ENCODE results near the gene CEP112.
"Not testable (repeated sequence)": the region's sequence is repeated elsewhere in the genome, so short reads cannot be mapped to it uniquely, and the experiment has no call there.

The CEP112 gene

DNA sequence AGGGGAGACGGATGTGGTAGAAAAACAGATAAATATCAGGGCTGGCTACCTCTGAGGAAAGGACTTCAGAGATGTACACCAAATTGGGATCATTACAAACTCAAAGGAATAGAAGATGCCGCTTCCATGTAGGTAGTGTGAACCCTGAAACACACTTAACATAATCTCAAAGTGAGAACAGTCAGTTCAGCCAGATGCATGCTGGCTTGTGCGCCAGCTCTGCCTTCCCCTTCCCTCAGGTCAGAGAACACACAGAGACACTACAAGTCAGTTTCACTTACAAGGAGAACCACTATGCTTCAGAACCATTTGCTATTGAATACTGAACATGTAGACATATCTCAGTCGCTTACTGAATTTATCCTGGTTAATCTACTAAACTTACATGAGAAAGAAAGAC lies 454.5 kb downstream of the CEP112 start:
- Histone ChIP-seq H3K9ac (no peak overlapping the region), H3K4me2 (no peak overlapping the region), H3K36me3 (ENCODE audit: insufficient read depth) (no peaks in the 10 kb centered on the region), H3K27me3 (ENCODE audit: insufficient read depth, low read depth) (no peaks in the 10 kb centered on the region), H3K4me1 (ENCODE audit: low read depth, poor library complexity, severe bottlenecking) (no peaks in the 10 kb centered on the region), H3K4me3 (IDR thresholded peaks at IDR 0.05; ENCODE audit: insufficient read depth, low read depth, low read length) (no peak overlapping the region), H2AFZ (ENCODE audit: low read depth) (no peak overlapping the region), H3K27ac (no peak overlapping the region), H4K20me1 (ENCODE audit: insufficient read depth) (no peaks in the 10 kb centered on the region), H3K79me2 (ENCODE audit: insufficient read depth, low read depth) (no peaks in the 10 kb centered on the region)
- TF ChIP-seq, protein P1, sequence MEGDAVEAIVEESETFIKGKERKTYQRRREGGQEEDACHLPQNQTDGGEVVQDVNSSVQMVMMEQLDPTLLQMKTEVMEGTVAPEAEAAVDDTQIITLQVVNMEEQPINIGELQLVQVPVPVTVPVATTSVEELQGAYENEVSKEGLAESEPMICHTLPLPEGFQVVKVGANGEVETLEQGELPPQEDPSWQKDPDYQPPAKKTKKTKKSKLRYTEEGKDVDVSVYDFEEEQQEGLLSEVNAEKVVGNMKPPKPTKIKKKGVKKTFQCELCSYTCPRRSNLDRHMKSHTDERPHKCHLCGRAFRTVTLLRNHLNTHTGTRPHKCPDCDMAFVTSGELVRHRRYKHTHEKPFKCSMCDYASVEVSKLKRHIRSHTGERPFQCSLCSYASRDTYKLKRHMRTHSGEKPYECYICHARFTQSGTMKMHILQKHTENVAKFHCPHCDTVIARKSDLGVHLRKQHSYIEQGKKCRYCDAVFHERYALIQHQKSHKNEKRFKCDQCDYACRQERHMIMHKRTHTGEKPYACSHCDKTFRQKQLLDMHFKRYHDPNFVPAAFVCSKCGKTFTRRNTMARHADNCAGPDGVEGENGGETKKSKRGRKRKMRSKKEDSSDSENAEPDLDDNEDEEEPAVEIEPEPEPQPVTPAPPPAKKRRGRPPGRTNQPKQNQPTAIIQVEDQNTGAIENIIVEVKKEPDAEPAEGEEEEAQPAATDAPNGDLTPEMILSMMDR (conservative IDR thresholded peaks at IDR 0.05; ENCODE audit: low read depth, low read length), result no peak

DNA sequence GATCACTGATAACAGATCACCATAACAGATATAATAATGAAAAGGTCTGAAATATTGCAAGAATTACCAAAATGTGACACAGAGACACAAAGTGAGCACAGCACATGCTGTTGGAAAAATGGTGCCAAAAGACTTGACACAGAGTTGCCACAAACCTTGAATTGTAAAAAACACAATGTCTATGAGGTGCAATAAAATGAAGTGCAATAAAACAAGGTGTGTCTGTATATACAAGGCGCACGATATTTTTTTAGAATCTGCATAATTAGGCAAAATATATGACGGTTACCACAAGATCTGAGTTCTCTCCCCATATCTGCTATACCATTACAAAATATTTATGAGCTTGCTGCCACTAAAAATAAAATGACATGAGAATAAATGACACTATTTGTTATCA lies 458.6 kb downstream of the CEP112 start:
- Histone ChIP-seq H3K27ac (no peak overlapping the region), H3K79me2 (ENCODE audit: insufficient read depth, low read depth) (no peaks in the 10 kb centered on the region), H3K36me3 (ENCODE audit: insufficient read depth) (no peaks in the 10 kb centered on the region), H3K27me3 (ENCODE audit: insufficient read depth, low read depth) (no peaks in the 10 kb centered on the region), H4K20me1 (ENCODE audit: insufficient read depth) (no peaks in the 10 kb centered on the region), H3K9ac (no peak overlapping the region), H2AFZ (ENCODE audit: low read depth) (no peak overlapping the region), H3K4me3 (IDR thresholded peaks at IDR 0.05; ENCODE audit: insufficient read depth, low read depth, low read length) (no peak overlapping the region), H3K4me2 (no peak overlapping the region), H3K4me1 (ENCODE audit: low read depth, poor library complexity, severe bottlenecking) (no peaks in the 10 kb centered on the region)
- TF ChIP-seq, protein P1 (conservative IDR thresholded peaks at IDR 0.05; ENCODE audit: low read depth, low read length), result no peak

DNA sequence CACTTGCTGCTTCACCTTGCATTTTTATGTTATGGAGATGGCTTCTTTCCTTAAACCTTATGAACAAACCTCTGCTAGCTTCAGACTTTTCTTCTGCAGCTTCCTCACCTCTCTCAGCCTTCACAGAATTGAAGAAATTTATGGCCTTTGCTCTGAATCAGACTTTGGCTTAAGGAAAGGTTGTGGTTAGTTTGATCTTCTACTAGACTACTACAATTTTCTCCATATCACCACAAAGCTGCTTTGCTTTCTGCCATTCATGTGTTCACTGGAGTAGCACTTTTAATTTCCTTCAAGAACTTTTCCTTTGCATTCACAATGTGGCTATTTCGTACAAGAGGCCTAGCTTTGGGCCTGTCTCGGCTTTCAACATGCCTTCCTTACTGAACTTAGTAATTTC lies 459.3 kb downstream of the CEP112 start:
- not testable (repeated sequence) for H3K4me1 ChIP-seq (ENCODE audit: low read depth, poor library complexity, severe bottlenecking); H3K27me3 ChIP-seq (ENCODE audit: insufficient read depth, low read depth); H2AFZ ChIP-seq (ENCODE audit: low read depth); H3K4me2 ChIP-seq; H3K27ac ChIP-seq; H3K4me3 ChIP-seq (IDR thresholded peaks at IDR 0.05; ENCODE audit: insufficient read depth, low read depth, low read length); H4K20me1 ChIP-seq (ENCODE audit: insufficient read depth); H3K36me3 ChIP-seq (ENCODE audit: insufficient read depth); H3K79me2 ChIP-seq (ENCODE audit: insufficient read depth, low read depth); H3K9ac ChIP-seq

DNA sequence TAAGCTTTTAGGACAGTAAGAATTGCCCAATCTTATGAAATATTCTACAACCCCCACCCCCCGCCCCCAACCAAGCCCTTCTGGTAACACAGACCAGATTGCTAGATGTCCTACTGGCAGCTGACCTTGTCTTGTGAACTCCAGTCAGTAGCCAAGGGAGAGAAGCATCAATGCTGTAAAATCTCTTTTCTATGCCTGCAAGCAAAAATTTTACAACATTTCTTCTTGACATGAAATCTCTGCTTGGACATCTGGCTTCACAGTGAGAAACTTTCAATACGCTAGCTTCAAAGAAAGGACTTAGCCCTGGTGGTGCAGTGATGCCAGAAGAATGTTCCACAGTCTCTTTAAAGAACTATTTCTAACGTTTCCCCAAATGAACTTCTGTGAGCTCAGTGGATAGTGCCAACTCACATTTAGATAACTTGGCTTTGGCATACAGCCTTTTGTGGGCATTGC lies 461.2 kb downstream of the CEP112 start:
- TF ChIP-seq, protein P1 (conservative IDR thresholded peaks at IDR 0.05; ENCODE audit: low read depth, low read length), result no peak
- Histone ChIP-seq H3K79me2 (ENCODE audit: insufficient read depth, low read depth) (no peaks in the 10 kb centered on the region), H3K4me2 (no peak overlapping the region), H3K4me1 (ENCODE audit: low read depth, poor library complexity, severe bottlenecking) (no peaks in the 10 kb centered on the region), H2AFZ (ENCODE audit: low read depth) (no peak overlapping the region), H3K9ac (no peak overlapping the region), H3K27me3 (ENCODE audit: insufficient read depth, low read depth) (no peaks in the 10 kb centered on the region), H4K20me1 (ENCODE audit: insufficient read depth) (no peaks in the 10 kb centered on the region), H3K4me3 (IDR thresholded peaks at IDR 0.05; ENCODE audit: insufficient read depth, low read depth, low read length) (no peak overlapping the region), H3K27ac (no peak overlapping the region), H3K36me3 (ENCODE audit: insufficient read depth) (no peaks in the 10 kb centered on the region)

DNA sequence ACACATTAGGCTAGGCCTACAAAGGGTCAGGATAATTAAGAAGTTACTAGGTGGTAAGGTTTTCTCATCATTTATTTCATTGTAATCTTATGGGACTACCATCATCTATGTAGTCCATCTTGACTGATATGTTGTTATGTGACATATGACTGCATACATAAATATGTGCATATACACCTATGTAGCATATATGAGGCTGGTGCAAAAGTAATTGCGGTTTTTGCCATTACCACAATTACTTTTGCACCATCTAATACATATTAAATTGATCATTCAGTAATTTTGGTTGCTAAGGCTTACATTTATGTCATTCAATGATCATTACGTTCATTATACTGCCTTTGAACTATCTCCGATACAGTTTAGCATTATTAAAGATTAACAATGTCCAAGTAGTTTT lies 462.7 kb downstream of the CEP112 start:
- no peaks in the 10 kb centered on the region for H4K20me1 ChIP-seq (ENCODE audit: insufficient read depth)
- no peak overlapping the region for H3K9ac ChIP-seq
- H3K36me3 ChIP-seq (ENCODE audit: insufficient read depth), result no peaks in the 10 kb centered on the region
- no peak overlapping the region for H2AFZ ChIP-seq (ENCODE audit: low read depth)
- H3K27ac ChIP-seq, result no peak overlapping the region
- no peaks in the 10 kb centered on the region for H3K79me2 ChIP-seq (ENCODE audit: insufficient read depth, low read depth)
- no peaks in the 10 kb centered on the region for H3K4me1 ChIP-seq (ENCODE audit: low read depth, poor library complexity, severe bottlenecking)
- TF ChIP-seq, protein P1 (conservative IDR thresholded peaks at IDR 0.05; ENCODE audit: low read depth, low read length), result no peak
- no peak overlapping the region for H3K4me3 ChIP-seq (IDR thresholded peaks at IDR 0.05; ENCODE audit: insufficient read depth, low read depth, low read length)
- no peaks in the 10 kb centered on the region for H3K27me3 ChIP-seq (ENCODE audit: insufficient read depth, low read depth)
- no peak overlapping the region for H3K4me2 ChIP-seq
